AG09319 (cell line): ENCODE results near the gene NTHL1.

Source experiments
- DNase-seq: peaks from one replicate; pipeline ENCODE4 v3.0.0-alpha.2; 2010; ENCODE audit warnings: low read depth; ENCODE audit errors: extremely low read depth
- TF ChIP-seq, protein P1 (sequence below): IDR thresholded peaks from 2 replicates; pipeline ENCODE4 v1.5.1; 2011; ENCODE audit warnings: low read depth, mild to moderate bottlenecking, inconsistent platforms, low read length, moderate library complexity

NTHL1 gene

DNA sequence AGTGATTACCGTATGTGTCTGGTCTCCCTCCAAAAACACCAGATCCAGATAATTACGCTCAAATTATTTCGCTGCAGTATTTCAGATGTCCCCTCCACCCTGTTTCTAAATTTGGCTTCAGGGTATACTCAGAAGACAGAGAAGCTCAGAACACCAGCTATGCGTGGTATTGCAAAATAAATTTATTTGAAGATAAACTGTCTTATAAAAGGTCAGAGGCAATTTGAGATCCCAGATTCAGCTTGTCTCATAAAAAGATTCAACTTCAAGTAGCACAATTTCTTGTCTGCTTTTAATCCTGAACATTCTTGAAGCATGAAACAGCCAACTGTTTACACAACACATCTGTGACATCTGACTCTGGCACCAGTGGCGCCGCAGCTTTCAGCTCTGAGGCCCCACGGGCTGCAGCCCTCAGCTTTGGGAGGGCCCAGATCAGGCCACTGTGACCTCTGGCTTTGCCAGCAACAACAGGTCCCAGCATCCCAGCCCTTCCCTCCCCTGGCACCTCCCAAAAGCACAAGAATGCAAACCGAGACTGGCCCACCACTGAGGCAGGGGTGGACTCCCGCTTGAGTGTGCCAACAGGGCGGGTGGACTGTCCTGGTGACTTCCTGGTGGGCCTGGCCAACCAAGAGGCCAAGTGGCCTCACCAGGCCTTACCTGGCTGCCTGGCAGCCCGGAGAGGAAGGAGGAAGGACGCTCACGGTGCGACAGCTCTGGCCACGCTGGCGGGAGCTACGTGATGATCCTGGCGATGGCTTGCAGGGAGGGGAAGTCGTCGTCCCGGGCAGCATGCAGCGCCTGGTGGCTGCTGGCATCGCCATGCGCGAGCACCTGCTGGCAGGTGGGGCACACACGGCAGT is 49.9 kb downstream of the NTHL1 start:
- DNase-seq: peak; percentile 61
- TF ChIP-seq, protein P1, sequence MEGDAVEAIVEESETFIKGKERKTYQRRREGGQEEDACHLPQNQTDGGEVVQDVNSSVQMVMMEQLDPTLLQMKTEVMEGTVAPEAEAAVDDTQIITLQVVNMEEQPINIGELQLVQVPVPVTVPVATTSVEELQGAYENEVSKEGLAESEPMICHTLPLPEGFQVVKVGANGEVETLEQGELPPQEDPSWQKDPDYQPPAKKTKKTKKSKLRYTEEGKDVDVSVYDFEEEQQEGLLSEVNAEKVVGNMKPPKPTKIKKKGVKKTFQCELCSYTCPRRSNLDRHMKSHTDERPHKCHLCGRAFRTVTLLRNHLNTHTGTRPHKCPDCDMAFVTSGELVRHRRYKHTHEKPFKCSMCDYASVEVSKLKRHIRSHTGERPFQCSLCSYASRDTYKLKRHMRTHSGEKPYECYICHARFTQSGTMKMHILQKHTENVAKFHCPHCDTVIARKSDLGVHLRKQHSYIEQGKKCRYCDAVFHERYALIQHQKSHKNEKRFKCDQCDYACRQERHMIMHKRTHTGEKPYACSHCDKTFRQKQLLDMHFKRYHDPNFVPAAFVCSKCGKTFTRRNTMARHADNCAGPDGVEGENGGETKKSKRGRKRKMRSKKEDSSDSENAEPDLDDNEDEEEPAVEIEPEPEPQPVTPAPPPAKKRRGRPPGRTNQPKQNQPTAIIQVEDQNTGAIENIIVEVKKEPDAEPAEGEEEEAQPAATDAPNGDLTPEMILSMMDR: no peak

DNA sequence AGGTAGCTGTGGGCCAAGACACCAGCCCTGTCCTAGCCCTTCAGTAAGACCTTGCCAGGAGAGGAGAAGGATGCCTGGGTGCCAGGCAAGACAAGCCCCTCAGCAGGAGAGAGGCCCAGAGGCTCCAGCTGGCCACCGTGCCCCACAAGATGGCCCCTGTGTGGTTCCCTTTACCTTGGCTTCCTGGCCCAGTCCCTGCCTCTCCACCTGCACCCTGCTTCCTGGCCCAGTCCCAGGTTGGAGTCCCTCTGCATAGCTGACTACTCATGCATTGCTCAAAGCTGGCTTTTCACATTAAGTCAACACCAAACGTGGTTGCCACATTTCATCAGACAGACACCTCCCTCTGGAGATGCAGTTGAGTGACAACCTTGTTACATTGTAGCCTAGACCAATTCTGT is 53.9 kb downstream of the NTHL1 start:
- TF ChIP-seq, protein P1: no peak

GRCh38 chr16:1992704-1993317 is 54.8 kb downstream of the NTHL1 start:
- DNase-seq: no peak
- TF ChIP-seq, protein P1: no peak

More for the DNA sequence above, 53.9 kb downstream of the NTHL1 start:
- no peak for DNase-seq

- TF ChIP-seq, protein P1: no peak
- DNase-seq: peak; percentile 62
Observed at GRCh38 chr16:1991948-1992703, 55.5 kb downstream of the NTHL1 start.

- no peak for DNase-seq
- TF ChIP-seq, protein P1: no peak
Observed at GRCh38 chr16:1991588-1991947, 56.1 kb downstream of the NTHL1 start.

DNA sequence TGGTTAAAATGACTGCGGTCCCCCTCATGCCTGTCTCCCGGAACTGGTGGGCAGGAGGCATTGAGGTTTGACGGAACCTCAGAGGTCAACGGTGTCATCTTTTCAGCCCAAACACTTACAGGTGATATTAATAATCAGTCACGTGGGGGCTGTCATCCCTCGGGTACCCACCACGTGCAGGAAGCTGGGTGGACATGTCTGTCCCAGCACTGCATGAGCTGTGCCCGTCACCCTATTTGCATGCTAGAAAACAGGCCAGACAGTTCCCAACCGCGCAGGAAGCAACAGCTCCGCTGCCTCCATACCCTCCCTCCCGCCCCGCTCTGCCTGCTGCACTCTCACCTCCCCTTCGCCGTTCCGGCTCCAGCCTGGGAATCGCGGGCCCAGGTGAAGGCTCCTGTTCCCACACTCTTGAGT is 56.5 kb downstream of the NTHL1 start:
- TF ChIP-seq, protein P1: no peak
- no peak for DNase-seq
